ENCODE results near the gene CLCN4. TPM values are rescaled to one million over a fixed set of nuclear protein-coding genes. Genes with fewer than 3 reads are reported as not detected.

The CLCN4 gene
- polyA plus RNA-seq, 1 of the 3 experiments (the other 2 are of a cell fraction) = 1.1 TPM

- Histone ChIP-seq H3K9ac (no peak overlapping the region), H3K79me2 (ENCODE audit: insufficient read depth) (no peaks in the 10 kb centered on the region), H3K4me2 (no peak overlapping the region), H3K9me3 (no peaks in the 10 kb centered on the region), H3K27ac (ENCODE audit: low read depth in 2 of 2, low read length in 1 of 2) (no peak overlapping the region), H3K4me3 (ENCODE audit: low read depth in 2 of 2, low read length in 1 of 2) (no peak overlapping the region), H3K27me3 (ENCODE audit: insufficient read depth) (no peaks in the 10 kb centered on the region), H2AFZ (ENCODE audit: low read depth) (no peak overlapping the region), H3K36me3 (replicated peaks in 1 of 2; ENCODE audit: control insufficient read depth in 1 of 2, insufficient read depth in 2 of 2, low read length in 1 of 2) (no peaks in the 10 kb centered on the region), H3F3A (replicated peaks; ENCODE audit: insufficient read depth) (peaks cover 16% of the 10 kb centered on the region), H3K4me1 (ENCODE audit: control insufficient read depth in 1 of 2, insufficient read depth in 2 of 2, low read depth in 1 of 2, low read length in 1 of 2) (peaks cover 0 to 7% of the 10 kb centered on the region in 2 experiments; a peak in 1 of 4 replicates), H4K20me1 (ENCODE audit: insufficient read depth) (no peaks in the 10 kb centered on the region), H3K9me2 (no peaks in the 10 kb centered on the region)
- ChIA-PET CTCF (no interaction called here), POLR2A (no interaction called here)
- WGBS (ENCODE audit: low lambda C conversion rate) = 47% methylated on average over 5 of the region's 5 CpGs
- DNase-seq = no peak
- TF ChIP-seq GATA2 (CRISPR knock-in tag; IDR thresholded peaks at IDR 0.05) = no peak
- no peak for TF ChIP-seq JUND (IDR thresholded peaks at IDR 0.05)
- no peak for TF ChIP-seq CTCF (IDR thresholded peaks at IDR 0.05)
- TF ChIP-seq SMC3 (IDR thresholded peaks at IDR 0.05; ENCODE audit: low read depth, low read length) = no peak
Observed at GRCh38 chrX:10242026-10242425, 85.3 kb downstream of the CLCN4 start.

GRCh38 chrX:10243106-10243505, 86.3 kb downstream of the CLCN4 start:
- Histone ChIP-seq H3K9me2 (no peaks in the 10 kb centered on the region), H3K9me3 (no peaks in the 10 kb centered on the region), H4K20me1 (ENCODE audit: insufficient read depth) (no peaks in the 10 kb centered on the region), H3K4me1 (ENCODE audit: control insufficient read depth in 1 of 2, insufficient read depth in 2 of 2, low read depth in 1 of 2, low read length in 1 of 2) (peaks cover 0 to 7% of the 10 kb centered on the region in 2 experiments; a peak in 1 of 4 replicates), H3K4me3 (ENCODE audit: low read depth in 2 of 2, low read length in 1 of 2) (no peak overlapping the region), H3K9ac (no peak overlapping the region), H3K27me3 (ENCODE audit: insufficient read depth) (no peaks in the 10 kb centered on the region), H3K27ac (ENCODE audit: low read depth in 2 of 2, low read length in 1 of 2) (no peak overlapping the region), H3K36me3 (replicated peaks in 1 of 2; ENCODE audit: control insufficient read depth in 1 of 2, insufficient read depth in 2 of 2, low read length in 1 of 2) (no peaks in the 10 kb centered on the region), H3K79me2 (ENCODE audit: insufficient read depth) (no peaks in the 10 kb centered on the region), H2AFZ (ENCODE audit: low read depth) (no peak overlapping the region), H3F3A (replicated peaks; ENCODE audit: insufficient read depth) (peaks cover 16% of the 10 kb centered on the region), H3K4me2 (no peak overlapping the region)
- ChIA-PET POLR2A (no interaction called here), CTCF (no interaction called here)
- no peak for DNase-seq
- 56% methylated on average over 4 of the region's 4 CpGs for WGBS (ENCODE audit: low lambda C conversion rate)
- TF ChIP-seq SMC3 (IDR thresholded peaks at IDR 0.05; ENCODE audit: low read depth, low read length) = no peak
- TF ChIP-seq NFIC (IDR thresholded peaks at IDR 0.05; ENCODE audit: borderline replicate concordance) = no peak
- TF ChIP-seq CHD2 (IDR thresholded peaks at IDR 0.05; ENCODE audit: low read length, partially characterized antibody) = no peak
- TF ChIP-seq IRF3 (IDR thresholded peaks at IDR 0.05; ENCODE audit: low read depth, low read length) = no peak
- no peak for TF ChIP-seq SIN3A (IDR thresholded peaks at IDR 0.05; ENCODE audit: borderline replicate concordance, low read depth, low read length)
- TF ChIP-seq YY1 (IDR thresholded peaks at IDR 0.05; ENCODE audit: low read depth) = no peak
- TF ChIP-seq EZH2phosphoT487 (IDR thresholded peaks at IDR 0.05; ENCODE audit: borderline replicate concordance, low read depth) = no peak
- no peak for TF ChIP-seq FOXJ3 (CRISPR knock-in tag; IDR thresholded peaks at IDR 0.05)
- TF ChIP-seq TCF12 (IDR thresholded peaks at IDR 0.05) = no peak
- TF ChIP-seq GATA2 (CRISPR knock-in tag; IDR thresholded peaks at IDR 0.05) = no peak
- no peak for TF ChIP-seq USF1 (IDR thresholded peaks at IDR 0.05; ENCODE audit: borderline replicate concordance, low read depth)
- TF ChIP-seq FOSL2 (IDR thresholded peaks at IDR 0.05; ENCODE audit: borderline replicate concordance, low read depth) = no peak
- no peak for TF ChIP-seq TEAD4 (IDR thresholded peaks at IDR 0.05; ENCODE audit: borderline replicate concordance, insufficient read depth)
- no peak for TF ChIP-seq ELF1 (IDR thresholded peaks at IDR 0.05)
- no peak for TF ChIP-seq MEF2A (IDR thresholded peaks at IDR 0.05; ENCODE audit: borderline replicate concordance, low read depth)

Measured in SK-N-SH (cell line).